Upper lobe of left lung (tissue), 4 donors: ENCODE data around the gene IP6K2.

Experiments used
- POLR2A ChIP-seq, 4 donors: fragments of 450-650 bp; IDR thresholded peaks; one replicate each; pipeline ENCODE4 v1.5.1; 2016 to 2017; ENCODE audit warnings: antibody characterized with exemption in 4 of 4, mild to moderate bottlenecking in 2 of 4
- POLR2AphosphoS5 ChIP-seq, 2 donors: sonication (generic); formaldehyde crosslinking; IDR thresholded peaks; one replicate each; pipeline ENCODE4 v1.5.1; 2017; ENCODE audit warnings: antibody characterized with exemption in 2 of 2
- TF ChIP-seq, protein P1 (sequence below), 6 experiments: fragments of 450-650 bp in 4 of 6; fragments of 200-600 bp in 2 of 6; sonication (generic) in 2 of 6; IDR thresholded peaks; one replicate each; pipeline ENCODE4 v1.5.1; 2016 to 2019; ENCODE audit warnings: antibody characterized with exemption in 6 of 6

DNA sequence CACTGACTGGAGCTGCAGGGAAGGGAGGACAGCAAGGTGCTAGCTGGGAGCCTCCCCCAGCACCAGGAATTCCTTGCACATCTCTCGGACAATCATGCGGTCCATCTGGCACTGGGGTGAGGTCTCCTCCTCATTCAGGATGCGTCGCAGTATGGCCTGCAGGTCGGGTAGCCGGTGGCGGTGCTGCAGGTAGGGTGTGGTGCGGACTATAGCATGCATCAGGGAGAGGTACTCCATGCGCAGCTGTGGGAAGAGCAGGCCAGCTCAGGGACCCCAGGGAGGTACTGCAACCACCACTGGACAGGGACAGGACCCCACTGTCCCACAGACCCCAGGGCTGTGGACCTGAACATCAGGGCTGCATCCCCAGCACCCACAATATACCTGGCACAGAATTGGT, 42.5 kb downstream of the IP6K2 start:
- TF ChIP-seq POLR2A (IDR thresholded peaks at IDR 0.05) (no peak), POLR2AphosphoS5 (IDR thresholded peaks at IDR 0.05) (no peak)
- TF ChIP-seq, protein P1, sequence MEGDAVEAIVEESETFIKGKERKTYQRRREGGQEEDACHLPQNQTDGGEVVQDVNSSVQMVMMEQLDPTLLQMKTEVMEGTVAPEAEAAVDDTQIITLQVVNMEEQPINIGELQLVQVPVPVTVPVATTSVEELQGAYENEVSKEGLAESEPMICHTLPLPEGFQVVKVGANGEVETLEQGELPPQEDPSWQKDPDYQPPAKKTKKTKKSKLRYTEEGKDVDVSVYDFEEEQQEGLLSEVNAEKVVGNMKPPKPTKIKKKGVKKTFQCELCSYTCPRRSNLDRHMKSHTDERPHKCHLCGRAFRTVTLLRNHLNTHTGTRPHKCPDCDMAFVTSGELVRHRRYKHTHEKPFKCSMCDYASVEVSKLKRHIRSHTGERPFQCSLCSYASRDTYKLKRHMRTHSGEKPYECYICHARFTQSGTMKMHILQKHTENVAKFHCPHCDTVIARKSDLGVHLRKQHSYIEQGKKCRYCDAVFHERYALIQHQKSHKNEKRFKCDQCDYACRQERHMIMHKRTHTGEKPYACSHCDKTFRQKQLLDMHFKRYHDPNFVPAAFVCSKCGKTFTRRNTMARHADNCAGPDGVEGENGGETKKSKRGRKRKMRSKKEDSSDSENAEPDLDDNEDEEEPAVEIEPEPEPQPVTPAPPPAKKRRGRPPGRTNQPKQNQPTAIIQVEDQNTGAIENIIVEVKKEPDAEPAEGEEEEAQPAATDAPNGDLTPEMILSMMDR (IDR thresholded peaks at IDR 0.05) = no peak
